GM12872 (cell line): ENCODE data around the gene BLVRB.

Experiments used
- CTCF ChIP-seq: IDR thresholded peaks from 3 replicates; pipeline ENCODE4 v1.5.1; 2011; ENCODE audit warnings: low read depth, mild to moderate bottlenecking, low read length, moderate library complexity; ENCODE audit not compliant: insufficient read depth

BLVRB gene

GRCh38 chr19:40465557-40466218 lies at the start of gene BLVRB:
Gene BLVRB, minus strand, starts transcription at chr19:40465745. Its CDS starts 57 bp downstream, at chr19:40465688.
- no peak for TF ChIP-seq CTCF

- TF ChIP-seq CTCF = no peak
Measured at GRCh38 chr19:40513741-40514315, 48.3 kb upstream of the BLVRB start.

GRCh38 chr19:40513345-40513678 lies 47.8 kb upstream of the BLVRB start:
- no peak for TF ChIP-seq CTCF

- TF ChIP-seq CTCF = no peak
Measured at GRCh38 chr19:40512473-40513344, 47.2 kb upstream of the BLVRB start.

GRCh38 chr19:40512110-40512472 lies 46.5 kb upstream of the BLVRB start:
- no peak for TF ChIP-seq CTCF

- no peak for TF ChIP-seq CTCF
Measured at GRCh38 chr19:40511487-40511886, 45.9 kb upstream of the BLVRB start.

GRCh38 chr19:40510526-40511115 lies 45.1 kb upstream of the BLVRB start:
- TF ChIP-seq CTCF = no peak
